Bronchial epithelial cell (primary cell): ENCODE results near the gene PXDN. TPM values are rescaled to one million over a fixed set of nuclear protein-coding genes. Genes with fewer than 3 reads are reported as not detected.

Experiments
- DNase-seq: peaks from one replicate; pipeline ENCODE4 v3.0.0-alpha.2; 2010; ENCODE audit warnings: low read depth
- FAIRE-seq: peaks from 2 replicates; lab custom pipeline; 2011; peaks lifted over from hg19 to GRCh38; lab: Jason Lieb, UNC
- H3K27me3 ChIP-seq: 2 replicates; pipeline ENCODE4 v1.5.1; 2011; ENCODE audit warnings: low read length; ENCODE audit not compliant: control insufficient read depth, insufficient read depth
- H3K36me3 ChIP-seq: 2 replicates; pipeline ENCODE4 v1.5.1; 2011; ENCODE audit warnings: low read length; ENCODE audit not compliant: control insufficient read depth, insufficient read depth
- H3K4me3 ChIP-seq: 2 replicates; pipeline ENCODE4 v1.5.1; 2011; ENCODE audit warnings: mild to moderate bottlenecking, low read depth, low read length, control low read depth
- total RNA-seq: library from RNA; depleted of rRNA; stranded (reverse); fragments of >200 nt; gene quantifications from 2 replicates; pipeline ENCODE4 v1.2.1, GENCODE V29; 2014
- TF ChIP-seq, protein P1 (sequence below): IDR thresholded peaks from 2 replicates; pipeline ENCODE4 v1.5.1; 2011; ENCODE audit warnings: mild to moderate bottlenecking, moderate library complexity, low read length, control low read depth, inconsistent platforms; ENCODE audit not compliant: insufficient read depth, severe bottlenecking

PXDN gene
- total RNA-seq, 1 donor from 2014 or later = 34.0 TPM

DNA sequence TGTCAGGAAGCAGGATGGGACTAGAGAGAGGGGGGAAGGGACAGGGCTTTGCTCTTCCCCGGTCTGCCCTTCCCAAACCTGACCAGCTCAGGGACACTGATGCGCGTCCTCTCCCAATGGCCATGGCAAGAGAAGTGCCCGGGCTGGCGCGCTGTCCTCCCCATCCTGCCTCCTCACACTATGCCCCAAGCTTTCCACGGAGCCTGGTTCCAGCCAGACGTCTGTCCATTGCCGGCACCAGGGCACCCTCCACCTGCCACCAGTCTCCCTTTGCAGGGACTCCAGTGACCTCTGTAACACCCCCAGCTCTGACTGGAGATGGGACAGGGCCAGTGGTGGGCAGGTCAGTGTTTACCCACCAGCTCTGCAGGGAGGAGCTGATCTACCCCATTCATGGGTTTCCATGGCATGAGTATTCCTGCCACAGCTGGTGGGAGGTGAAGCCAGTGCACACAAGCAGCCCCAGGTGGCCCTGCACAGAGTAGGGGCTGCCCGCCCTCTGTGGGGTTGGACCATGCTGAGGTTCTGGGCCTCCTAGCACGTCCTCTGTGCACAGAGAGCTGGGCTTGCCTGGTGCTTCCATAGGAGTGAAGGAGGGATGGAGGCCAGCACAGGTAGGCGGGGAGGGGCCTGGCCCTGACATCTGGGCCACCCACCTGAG lies 109.5 kb downstream of the PXDN start:
- Histone ChIP-seq H3K36me3 (peaks cover 2% of the 10 kb centered on the region), H3K27me3 (no peaks in the 10 kb centered on the region), H3K4me3 (no peak overlapping the region)
- TF ChIP-seq, protein P1, sequence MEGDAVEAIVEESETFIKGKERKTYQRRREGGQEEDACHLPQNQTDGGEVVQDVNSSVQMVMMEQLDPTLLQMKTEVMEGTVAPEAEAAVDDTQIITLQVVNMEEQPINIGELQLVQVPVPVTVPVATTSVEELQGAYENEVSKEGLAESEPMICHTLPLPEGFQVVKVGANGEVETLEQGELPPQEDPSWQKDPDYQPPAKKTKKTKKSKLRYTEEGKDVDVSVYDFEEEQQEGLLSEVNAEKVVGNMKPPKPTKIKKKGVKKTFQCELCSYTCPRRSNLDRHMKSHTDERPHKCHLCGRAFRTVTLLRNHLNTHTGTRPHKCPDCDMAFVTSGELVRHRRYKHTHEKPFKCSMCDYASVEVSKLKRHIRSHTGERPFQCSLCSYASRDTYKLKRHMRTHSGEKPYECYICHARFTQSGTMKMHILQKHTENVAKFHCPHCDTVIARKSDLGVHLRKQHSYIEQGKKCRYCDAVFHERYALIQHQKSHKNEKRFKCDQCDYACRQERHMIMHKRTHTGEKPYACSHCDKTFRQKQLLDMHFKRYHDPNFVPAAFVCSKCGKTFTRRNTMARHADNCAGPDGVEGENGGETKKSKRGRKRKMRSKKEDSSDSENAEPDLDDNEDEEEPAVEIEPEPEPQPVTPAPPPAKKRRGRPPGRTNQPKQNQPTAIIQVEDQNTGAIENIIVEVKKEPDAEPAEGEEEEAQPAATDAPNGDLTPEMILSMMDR = no peak
- DNase-seq (no peak), FAIRE-seq (no peak)

DNA sequence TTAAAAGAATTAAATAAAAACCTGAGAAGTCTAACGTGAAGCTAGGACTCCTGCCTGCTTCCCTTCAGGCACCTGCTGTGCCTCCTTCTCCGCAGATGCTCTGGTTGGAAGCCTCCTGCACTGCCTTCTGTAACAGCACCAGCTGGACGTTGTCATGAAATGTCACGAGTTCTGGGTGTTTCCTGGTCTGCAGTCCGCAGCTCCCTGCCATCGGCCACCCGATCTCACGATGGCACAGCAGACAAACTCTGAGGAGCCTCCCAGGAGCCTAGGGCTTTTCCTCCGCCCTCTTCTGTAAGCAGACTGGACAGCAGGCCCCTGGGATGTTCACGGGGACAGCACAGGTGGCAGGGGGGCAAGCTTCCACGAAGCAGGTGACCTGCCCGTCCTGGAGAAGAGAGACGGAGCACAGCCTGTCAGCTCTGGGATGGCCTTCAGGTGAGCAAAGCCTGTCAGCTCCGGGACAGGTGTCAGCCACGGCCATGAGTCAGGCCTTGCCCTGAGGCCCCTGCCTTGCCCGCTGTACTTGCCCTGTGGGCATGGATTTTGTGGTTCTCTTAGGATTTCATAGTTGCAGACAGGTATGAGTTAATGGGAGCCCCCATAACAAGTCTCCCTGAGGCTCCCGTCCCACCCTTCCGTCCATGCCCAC lies 110.3 kb downstream of the PXDN start:
- DNase-seq (no peak), FAIRE-seq (no peak)
- Histone ChIP-seq H3K4me3 (no peak overlapping the region), H3K27me3 (no peaks in the 10 kb centered on the region), H3K36me3 (peaks cover 2% of the 10 kb centered on the region)
- TF ChIP-seq, protein P1 = no peak

DNA sequence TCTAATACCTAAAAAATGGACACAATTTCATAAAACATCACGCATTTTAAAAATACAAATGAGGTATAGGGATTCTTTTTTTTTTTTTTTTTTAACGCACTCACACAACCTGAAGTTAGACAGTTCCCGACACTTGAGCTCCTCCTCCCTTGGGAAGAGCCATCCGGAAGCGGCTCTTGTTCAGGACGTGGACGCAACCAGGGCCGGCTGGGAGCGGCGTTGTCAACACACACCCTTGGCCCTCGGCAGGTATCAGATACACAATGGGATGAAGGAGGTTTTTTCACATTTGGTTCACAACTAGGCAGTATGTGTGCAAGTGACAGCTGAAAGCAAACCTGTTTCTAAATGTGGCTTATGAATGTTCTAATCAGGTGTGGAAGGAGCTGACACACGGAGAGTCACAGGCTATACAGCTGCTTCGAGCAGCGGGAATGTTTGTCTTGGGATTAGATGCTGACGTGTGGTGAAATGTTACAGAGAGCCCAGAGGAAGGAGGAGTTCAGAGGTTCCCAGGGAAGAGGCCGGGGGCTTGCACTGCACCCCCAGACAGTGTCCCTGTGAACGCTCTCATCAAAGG lies 111.1 kb downstream of the PXDN start:
- Histone ChIP-seq H3K36me3 (peaks cover 2% of the 10 kb centered on the region), H3K27me3 (no peaks in the 10 kb centered on the region), H3K4me3 (no peak overlapping the region)
- TF ChIP-seq, protein P1 = no peak
- FAIRE-seq = peak; percentile 32
- DNase-seq = peak; percentile 66

DNA sequence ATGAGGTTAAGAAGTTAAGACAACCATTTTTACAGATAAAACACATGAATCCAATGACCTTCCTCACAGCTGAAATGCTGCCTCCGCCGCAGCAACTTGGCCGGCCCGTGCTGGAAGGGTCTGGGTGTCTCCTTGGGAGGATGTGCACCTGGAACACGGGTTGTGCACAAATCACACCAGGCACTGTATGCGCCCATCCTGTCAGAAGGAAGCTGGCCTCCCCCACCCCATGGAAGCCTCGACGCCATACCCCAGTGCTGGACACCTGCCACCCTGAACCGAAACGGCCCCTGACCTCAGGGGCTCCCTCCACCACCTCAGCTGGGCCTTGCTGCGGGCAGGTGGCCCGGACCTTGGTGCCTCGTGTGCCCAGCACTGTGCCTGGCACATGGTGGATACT lies 111.8 kb downstream of the PXDN start:
- DNase-seq (no peak), FAIRE-seq (no peak)
- peaks cover 2% of the 10 kb centered on the region for H3K36me3 ChIP-seq
- H3K27me3 ChIP-seq = no peaks in the 10 kb centered on the region
- H3K4me3 ChIP-seq = no peak overlapping the region
- TF ChIP-seq, protein P1 = no peak

DNA sequence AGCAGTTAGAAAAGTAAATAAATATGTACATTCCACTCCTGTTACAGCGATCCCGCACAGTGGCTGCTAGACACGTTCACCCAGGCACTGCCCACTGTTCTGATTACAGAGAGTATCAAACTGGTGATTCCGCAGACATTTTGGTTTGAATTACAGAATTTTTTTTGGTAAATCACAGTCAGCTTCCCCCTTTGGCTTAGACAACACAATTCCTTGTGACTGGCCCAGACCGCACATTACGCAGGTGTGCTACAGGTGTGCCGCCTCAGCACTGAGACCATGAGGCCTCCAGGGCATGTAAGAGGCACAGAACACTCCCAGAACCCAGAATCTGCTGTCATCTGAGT lies 112.3 kb downstream of the PXDN start:
- peaks cover 2% of the 10 kb centered on the region for H3K36me3 ChIP-seq
- TF ChIP-seq, protein P1 = no peak
- no peaks in the 10 kb centered on the region for H3K27me3 ChIP-seq
- DNase-seq (peak; percentile 81), FAIRE-seq (no peak)
- H3K4me3 ChIP-seq = no peak overlapping the region
